AG04450 (cell line): ENCODE measurements around the gene CDC42EP4. TPM values are rescaled to one million over a fixed set of nuclear protein-coding genes. Genes with fewer than 3 reads are reported as not detected.
A peak's percentile ranks its signal among the peaks of the same experiment; 100 is the strongest.
"Not testable (repeated sequence)": the region's sequence is repeated elsewhere in the genome, so short reads cannot be mapped to it uniquely, and the experiment has no call there.

Experiments
- CTCF ChIA-PET: fragments of 300-600, 350-600 bp; formaldehyde crosslinking; extraction: SDS; loops from one replicate; lab custom pipeline; 2022; ENCODE audit warnings: antibody characterized with exemption, inconsistent platforms; lab: Charles Lee
- POLR2A ChIA-PET: fragments of 350-600 bp; formaldehyde crosslinking; extraction: SDS; loops from one replicate; lab custom pipeline; 2021; ENCODE audit warnings: antibody characterized with exemption, inconsistent platforms; lab: Yijun Ruan, JAX
- DNase-seq: peaks from one replicate; pipeline ENCODE4 v3.0.0-alpha.2; 2011; ENCODE audit warnings: low read depth, low spot score
- H3K27ac ChIP-seq: one replicate; pipeline ENCODE4 v1.5.1; 2012; ENCODE audit warnings: low read depth, low read length, control low read depth
- H3K27me3 ChIP-seq: one replicate; pipeline ENCODE4 v1.6.0; 2012; ENCODE audit warnings: low read length; ENCODE audit not compliant: control insufficient read depth, insufficient read depth
- H3K4me3 ChIP-seq: 2 replicates; pipeline ENCODE4 v1.5.1; 2011; ENCODE audit warnings: mild to moderate bottlenecking, low read depth, low read length, control low read depth
- H3K9me3 ChIP-seq: 2 replicates; pipeline ENCODE4 v1.5.1; 2012; ENCODE audit warnings: low read length; ENCODE audit not compliant: control insufficient read depth, insufficient read depth
- CTCF ChIP-seq: IDR thresholded peaks from 2 replicates; pipeline ENCODE4 v1.5.1; 2011; ENCODE audit warnings: low read depth, low read length, control low read depth, inconsistent platforms
- polyA plus RNA-seq: library from polyadenylated mRNA; depleted of rRNA; stranded (reverse); fragments of >200 nt; gene quantifications from 2 replicates; pipeline ENCODE4 v1.2.3, GENCODE V29; 2011

CDC42EP4 gene
- polyA plus RNA-seq, 1 experiment: 21.9 TPM

GRCh38 chr17:73337330-73337710 is 25.5 kb upstream of the CDC42EP4 start:
- ChIA-PET POLR2A (no interaction called here), CTCF (interaction anchor here (1.1 kb wide), 1 partner anchor 27 kb away, joined by 5 read pairs; no protein-coding TSS in a partner anchor)
- Histone ChIP-seq H3K27ac (no peak overlapping the region), H3K27me3 (no peaks in the 10 kb centered on the region), H3K9me3 (no peaks in the 10 kb centered on the region; the same call in 1 of the 2 replicates), H3K4me3 (no peak overlapping the region)
- no peak for DNase-seq
- TF ChIP-seq CTCF: no peak

GRCh38 chr17:73336408-73337329 is 24.9 kb upstream of the CDC42EP4 start:
- DNase-seq: no peak
- ChIA-PET POLR2A (interaction anchor here (0.6 kb wide), 1 partner anchor 708 kb away, joined by 6 read pairs; no protein-coding TSS in a partner anchor), CTCF (interaction anchor here (0.6 to 1.1 kb wide), 2 partner anchors 81 to 1668 kb away, joined by 3 to 4 read pairs; no protein-coding TSS in a partner anchor)
- no peaks in the 10 kb centered on the region for H3K27me3 ChIP-seq
- no peak overlapping the region for H3K27ac ChIP-seq
- TF ChIP-seq CTCF: no peak
- no peaks in the 10 kb centered on the region; the same call in 1 of the 2 replicates for H3K9me3 ChIP-seq
- no peak overlapping the region for H3K4me3 ChIP-seq

GRCh38 chr17:73335591-73336407 is 24.0 kb upstream of the CDC42EP4 start:
- no peaks in the 10 kb centered on the region for H3K27me3 ChIP-seq
- CTCF ChIA-PET: interaction anchor here (0.6 to 1.1 kb wide), 2 partner anchors 80 to 1668 kb away, joined by 3 to 4 read pairs; no protein-coding TSS in a partner anchor
- no peak for TF ChIP-seq CTCF
- no peak overlapping the region for H3K4me3 ChIP-seq
- POLR2A ChIA-PET: interaction anchor here (0.6 kb wide), 1 partner anchor 707 kb away, joined by 6 read pairs; no protein-coding TSS in a partner anchor
- H3K9me3 ChIP-seq: no peaks in the 10 kb centered on the region; the same call in 1 of the 2 replicates
- H3K27ac ChIP-seq: no peak overlapping the region
- no peak for DNase-seq

- H3K9me3 ChIP-seq: no peaks in the 10 kb centered on the region; the same call in 1 of the 2 replicates
- H3K4me3 ChIP-seq: no peak overlapping the region
- no peak for TF ChIP-seq CTCF
- ChIA-PET POLR2A (no interaction called here), CTCF (no interaction called here)
- no peak overlapping the region for H3K27ac ChIP-seq
- no peak for DNase-seq
- H3K27me3 ChIP-seq: no peaks in the 10 kb centered on the region
These were observed 23.1 kb upstream of the CDC42EP4 start for GRCh38 chr17:73334771-73335513.

- not testable (repeated sequence) for DNase-seq, H3K27me3 ChIP-seq, H3K4me3 ChIP-seq, H3K9me3 ChIP-seq
- ChIA-PET POLR2A (interaction anchor here (0.6 kb wide), 1 partner anchor 24 kb away, joined by 3 read pairs; no protein-coding TSS in a partner anchor), CTCF (interaction anchor here (0.7 to 0.9 kb wide), 2 partner anchors 37 to 589 kb away, joined by 6 to 10 read pairs; no protein-coding TSS in a partner anchor)
- H3K27ac ChIP-seq: peak overlapping the region; percentile 11
These were observed 21.6 kb upstream of the CDC42EP4 start for GRCh38 chr17:73333445-73333844.
